Caco-2 (cell line): ENCODE results near the gene MYO18A. TPM values are rescaled to one million over a fixed set of nuclear protein-coding genes. Genes with fewer than 3 reads are reported as not detected.

ENCODE experiments used
- BruUV-seq: library from RNA; stranded (reverse); fragments of 400-500 nt; replicated peaks from 2 replicates; lab custom pipeline; 2021; lab: Mats Ljungman, UMichigan
- CTCF ChIA-PET: fragments of 300-600 bp; sonication (Branson Sonifier 250); formaldehyde crosslinking; loops from one replicate; lab custom pipeline; 2022; ENCODE audit warnings: antibody characterized with exemption; lab: Charles Lee
- POLR2A ChIA-PET: fragments of 300-600 bp; sonication (Branson Sonifier 250); formaldehyde crosslinking; loops from one replicate; lab custom pipeline; 2022; ENCODE audit warnings: antibody characterized with exemption; lab: Charles Lee
- DNase-seq, 2 experiments: peaks; one replicate each; pipeline versions ENCODE4 v3.0.0 to v3.0.0-alpha.2; 2020 to 2022
- H3K27me3 ChIP-seq: replicated peaks from 2 replicates; pipeline ENCODE4 v1.6.0; 2011; ENCODE audit warnings: low read length; ENCODE audit not compliant: control insufficient read depth, insufficient read depth
- H3K36me3 ChIP-seq: 2 replicates; pipeline ENCODE4 v1.5.1; 2011; ENCODE audit warnings: low read length; ENCODE audit not compliant: control insufficient read depth, insufficient read depth
- H3K4me1 ChIP-seq: fragments of 250-450 bp; sonication (Bioruptor Pico); 2 replicates; pipeline ENCODE4 v1.5.1; 2020; ENCODE audit warnings: mild to moderate bottlenecking
- H3K4me3 ChIP-seq: 2 replicates; pipeline ENCODE4 v1.5.1; 2011; ENCODE audit warnings: low read depth, mild to moderate bottlenecking, control low read depth, low read length
- H3K9me3 ChIP-seq: fragments of 250-450 bp; sonication (Bioruptor Pico); 2 replicates; pipeline ENCODE4 v1.5.1; 2020; ENCODE audit warnings: mild to moderate bottlenecking, moderate library complexity
- H3K27ac Mint-ChIP-seq: one replicate; pipeline ENCODE4 v1.8.0; 2022; ENCODE audit warnings: mixed read lengths; ENCODE audit not compliant: unreplicated experiment
- H3K27me3 Mint-ChIP-seq: one replicate; pipeline ENCODE4 v1.8.0; 2022; ENCODE audit warnings: mixed read lengths; ENCODE audit not compliant: insufficient read depth, unreplicated experiment
- H3K36me3 Mint-ChIP-seq: one replicate; pipeline ENCODE4 v1.8.0; 2022; ENCODE audit warnings: mild to moderate bottlenecking, mixed read lengths; ENCODE audit not compliant: insufficient read depth, unreplicated experiment
- H3K4me1 Mint-ChIP-seq: one replicate; pipeline ENCODE4 v1.8.0; 2022; ENCODE audit warnings: low read depth, mixed read lengths; ENCODE audit not compliant: unreplicated experiment
- H3K4me3 Mint-ChIP-seq: one replicate; pipeline ENCODE4 v1.8.0; 2022; ENCODE audit warnings: mild to moderate bottlenecking, moderate library complexity, mixed read lengths; ENCODE audit not compliant: unreplicated experiment
- H3K9me3 Mint-ChIP-seq: one replicate; pipeline ENCODE4 v1.8.0; 2022; ENCODE audit warnings: mixed read lengths; ENCODE audit not compliant: unreplicated experiment
- intact Hi-C: fragments of 100-400 bp; cut with micrococcal nuclease; formaldehyde crosslinking; loops from one replicate; pipeline ENCODE4 v1.10.0; 2022; ENCODE audit not compliant: unreplicated experiment
- total RNA-seq: library from RNA; stranded (reverse); gene quantifications from 2 replicates; pipeline ENCODE4 v1.2.3, GENCODE V29; 2022
- TF ChIP-seq, protein P1 (sequence below), 2 experiments: fragments of 200-600 bp in 1 of 2; IDR thresholded peaks; 1 replicate in 1 of 2; 2 replicates in 1 of 2; pipeline versions ENCODE4 v1.5.1 to v1.8.0; 2011 to 2022; ENCODE audit warnings: antibody characterized with exemption in 1 of 2, control low read depth in 1 of 2, inconsistent platforms in 1 of 2, low read depth in 1 of 2, low read length in 1 of 2, mild to moderate bottlenecking in 1 of 2, moderate library complexity in 1 of 2; ENCODE audit not compliant: insufficient read depth in 1 of 2, severe bottlenecking in 1 of 2, unreplicated experiment in 1 of 2

MYO18A gene
- total RNA-seq, 1 experiment from 2014 or later, result 47.1 TPM

DNA sequence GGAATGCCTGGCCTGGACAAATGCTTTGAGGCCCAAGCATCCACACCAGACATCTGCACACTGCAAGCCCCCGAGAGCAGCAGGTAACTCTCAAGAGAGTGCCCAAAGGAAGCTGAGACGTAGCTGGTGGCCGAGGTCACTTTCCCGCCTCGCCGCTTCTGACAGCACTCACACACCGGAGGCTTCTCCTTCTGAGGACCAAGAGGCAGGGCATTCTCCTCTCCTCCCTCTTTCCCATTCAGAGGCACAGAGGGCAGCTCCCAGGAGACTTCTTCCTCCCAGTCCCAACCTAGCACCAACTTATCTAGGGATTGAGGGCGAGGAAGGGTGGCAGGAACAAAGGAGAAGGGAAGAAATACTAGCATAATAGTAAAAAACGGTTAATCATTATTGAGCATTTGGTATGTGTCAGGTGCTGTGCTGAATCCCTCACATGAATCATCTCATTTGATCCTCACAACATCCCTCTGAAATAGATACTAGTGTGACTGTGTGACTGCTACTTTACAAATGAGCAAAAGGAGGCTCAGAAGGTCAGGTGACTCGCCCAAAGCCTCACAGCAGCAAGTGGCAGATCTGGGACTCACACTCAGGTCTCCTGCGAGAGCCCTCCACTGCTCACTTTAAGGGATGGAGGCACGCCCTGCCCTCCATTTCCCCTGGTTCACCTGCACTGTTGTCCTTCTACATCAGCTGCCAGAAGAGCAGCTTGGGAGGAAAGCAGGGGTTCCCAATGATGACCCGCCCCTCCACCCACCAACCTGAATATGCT is 41.8 kb downstream of the MYO18A start:
- no peaks in the 10 kb centered on the region for H3K27me3 Mint-ChIP-seq
- no peaks in the 10 kb centered on the region for H3K36me3 Mint-ChIP-seq
- ChIA-PET POLR2A (no interaction called here), CTCF (interaction anchor here (1.0 to 3.5 kb wide), 3 partner anchors 10 to 23 kb away, joined by 3 to 17 read pairs (median 12); no protein-coding TSS in a partner anchor)
- DNase-seq, result no peak
- Histone ChIP-seq H3K9me3 (no peaks in the 10 kb centered on the region), H3K36me3 (no peaks in the 10 kb centered on the region), H3K4me1 (peaks cover 8% of the 10 kb centered on the region; the same call in 1 of the 2 replicates), H3K27me3 (no peaks in the 10 kb centered on the region), H3K4me3 (no peak overlapping the region)
- no peak overlapping the region for H3K4me3 Mint-ChIP-seq
- no peak overlapping the region for H3K27ac Mint-ChIP-seq
- no TSS peak for BruUV-seq
- intact Hi-C loops, result no loop called here
- TF ChIP-seq, protein P1, sequence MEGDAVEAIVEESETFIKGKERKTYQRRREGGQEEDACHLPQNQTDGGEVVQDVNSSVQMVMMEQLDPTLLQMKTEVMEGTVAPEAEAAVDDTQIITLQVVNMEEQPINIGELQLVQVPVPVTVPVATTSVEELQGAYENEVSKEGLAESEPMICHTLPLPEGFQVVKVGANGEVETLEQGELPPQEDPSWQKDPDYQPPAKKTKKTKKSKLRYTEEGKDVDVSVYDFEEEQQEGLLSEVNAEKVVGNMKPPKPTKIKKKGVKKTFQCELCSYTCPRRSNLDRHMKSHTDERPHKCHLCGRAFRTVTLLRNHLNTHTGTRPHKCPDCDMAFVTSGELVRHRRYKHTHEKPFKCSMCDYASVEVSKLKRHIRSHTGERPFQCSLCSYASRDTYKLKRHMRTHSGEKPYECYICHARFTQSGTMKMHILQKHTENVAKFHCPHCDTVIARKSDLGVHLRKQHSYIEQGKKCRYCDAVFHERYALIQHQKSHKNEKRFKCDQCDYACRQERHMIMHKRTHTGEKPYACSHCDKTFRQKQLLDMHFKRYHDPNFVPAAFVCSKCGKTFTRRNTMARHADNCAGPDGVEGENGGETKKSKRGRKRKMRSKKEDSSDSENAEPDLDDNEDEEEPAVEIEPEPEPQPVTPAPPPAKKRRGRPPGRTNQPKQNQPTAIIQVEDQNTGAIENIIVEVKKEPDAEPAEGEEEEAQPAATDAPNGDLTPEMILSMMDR (IDR thresholded peaks at IDR 0.05; ENCODE audit: insufficient read depth in 1 of 2, low read depth in 1 of 2, low read length in 1 of 2, severe bottlenecking in 1 of 2, unreplicated experiment in 1 of 2), result no peak
- H3K4me1 Mint-ChIP-seq, result no peaks in the 10 kb centered on the region
- no peaks in the 10 kb centered on the region for H3K9me3 Mint-ChIP-seq

GRCh38 chr17:29136998-29137730 is 43.0 kb downstream of the MYO18A start:
- H3K4me1 ChIP-seq, result peaks cover 8% of the 10 kb centered on the region; the same call in 1 of the 2 replicates
- H3K9me3 ChIP-seq, result no peaks in the 10 kb centered on the region
- intact Hi-C loops, result no loop called here
- DNase-seq, result no peak
- Mint-ChIP-seq H3K27me3 (no peaks in the 10 kb centered on the region), H3K4me1 (no peaks in the 10 kb centered on the region), H3K27ac (no peak overlapping the region), H3K9me3 (no peaks in the 10 kb centered on the region), H3K4me3 (no peak overlapping the region), H3K36me3 (no peaks in the 10 kb centered on the region)
- no peaks in the 10 kb centered on the region for H3K27me3 ChIP-seq
- H3K4me3 ChIP-seq, result no peak overlapping the region
- POLR2A ChIA-PET, result no interaction called here
- H3K36me3 ChIP-seq, result no peaks in the 10 kb centered on the region
- no TSS peak for BruUV-seq
- TF ChIP-seq, protein P1 (IDR thresholded peaks at IDR 0.05; ENCODE audit: insufficient read depth in 1 of 2, low read depth in 1 of 2, low read length in 1 of 2, severe bottlenecking in 1 of 2, unreplicated experiment in 1 of 2), result no peak
- CTCF ChIA-PET, result interaction anchor here (0.8 to 3.5 kb wide), 3 partner anchors 8 to 13 kb away, joined by 3 to 17 read pairs (median 12); no protein-coding TSS in a partner anchor

GRCh38 chr17:29135464-29135863 is 44.7 kb downstream of the MYO18A start:
- TF ChIP-seq, protein P1 (IDR thresholded peaks at IDR 0.05; ENCODE audit: insufficient read depth in 1 of 2, low read depth in 1 of 2, low read length in 1 of 2, severe bottlenecking in 1 of 2, unreplicated experiment in 1 of 2), result no peak
- intact Hi-C loops, result no loop called here
- Mint-ChIP-seq H3K4me3 (no peak overlapping the region), H3K36me3 (no peaks in the 10 kb centered on the region), H3K27ac (no peak overlapping the region), H3K9me3 (no peaks in the 10 kb centered on the region), H3K4me1 (no peaks in the 10 kb centered on the region), H3K27me3 (no peaks in the 10 kb centered on the region)
- Histone ChIP-seq H3K4me3 (no peak overlapping the region), H3K27me3 (no peaks in the 10 kb centered on the region), H3K4me1 (peaks cover 4% of the 10 kb centered on the region; the same call in 1 of the 2 replicates), H3K9me3 (no peaks in the 10 kb centered on the region), H3K36me3 (no peaks in the 10 kb centered on the region)
- POLR2A ChIA-PET, result no interaction called here
- BruUV-seq, result no TSS peak
- no peak for DNase-seq
- CTCF ChIA-PET, result no interaction called here
